ENCODE measurements around the gene ADAD2. TPM values are rescaled to one million over a fixed set of nuclear protein-coding genes. Genes with fewer than 3 reads are reported as not detected.

Gene ADAD2
- total RNA-seq, 1 donor from 2014 or later = not detected

DNA sequence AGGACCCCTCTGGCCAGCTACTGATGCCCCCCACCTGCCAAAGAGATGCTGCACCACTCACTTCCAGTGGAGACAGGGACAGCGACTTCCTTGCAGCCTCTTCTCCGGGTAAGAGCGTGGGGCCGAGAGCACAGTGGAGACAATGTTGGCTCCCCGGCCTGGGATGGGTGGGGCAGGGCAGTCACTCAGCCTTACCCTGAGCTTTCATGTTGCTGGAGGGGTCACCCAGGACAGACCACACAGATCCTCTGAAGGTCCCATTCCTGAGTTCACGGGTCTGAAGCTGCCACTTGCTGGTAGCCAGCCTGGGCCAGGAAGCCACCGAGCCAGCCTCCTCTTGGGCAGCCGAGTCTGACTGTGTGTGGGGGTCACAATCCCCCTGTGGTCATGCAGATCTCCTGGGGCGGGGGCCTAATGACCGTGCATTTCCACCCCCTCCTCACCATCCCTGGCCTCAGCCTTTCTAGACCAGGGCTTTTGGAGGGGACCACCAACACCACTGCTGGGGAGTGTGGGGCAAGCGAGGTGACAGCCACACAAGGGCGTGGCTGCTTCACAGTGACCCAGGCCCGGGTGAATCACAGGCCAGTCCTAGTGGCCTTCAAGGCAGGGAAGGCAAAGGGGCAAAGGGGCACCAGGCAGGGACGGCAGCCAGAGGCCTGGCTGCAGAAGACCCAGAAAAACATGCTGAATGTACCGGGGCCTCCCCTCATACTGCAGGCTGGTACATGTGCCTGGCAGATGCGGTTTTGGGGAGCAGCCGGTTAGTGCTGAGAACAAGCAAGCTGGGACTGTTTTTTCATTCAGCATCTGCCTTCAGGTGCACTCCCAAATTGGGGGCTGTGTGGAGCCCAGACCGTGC is 14.5 kb upstream of the ADAD2 start:
- no peak for DNase-seq (ENCODE audit: low spot score)
- ATAC-seq = no peak

DNA sequence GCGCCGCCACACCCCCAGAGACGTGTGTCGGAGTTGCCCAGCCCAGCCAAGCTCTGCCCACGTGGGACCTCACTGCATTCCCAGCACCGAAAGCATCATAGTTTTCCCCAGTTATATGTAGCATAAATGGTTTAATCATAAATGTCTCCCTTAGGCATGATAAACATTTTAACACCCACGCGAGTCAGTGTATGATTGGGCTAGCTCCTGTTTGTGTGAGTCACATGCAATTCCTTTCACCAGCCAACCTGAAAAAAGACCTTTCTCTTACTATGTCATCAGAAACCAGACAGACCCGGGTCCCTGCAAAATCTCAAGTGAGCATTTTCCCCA is 13.2 kb upstream of the ADAD2 start:
- DNase-seq (ENCODE audit: low spot score) = no peak
- no peak for ATAC-seq

DNA sequence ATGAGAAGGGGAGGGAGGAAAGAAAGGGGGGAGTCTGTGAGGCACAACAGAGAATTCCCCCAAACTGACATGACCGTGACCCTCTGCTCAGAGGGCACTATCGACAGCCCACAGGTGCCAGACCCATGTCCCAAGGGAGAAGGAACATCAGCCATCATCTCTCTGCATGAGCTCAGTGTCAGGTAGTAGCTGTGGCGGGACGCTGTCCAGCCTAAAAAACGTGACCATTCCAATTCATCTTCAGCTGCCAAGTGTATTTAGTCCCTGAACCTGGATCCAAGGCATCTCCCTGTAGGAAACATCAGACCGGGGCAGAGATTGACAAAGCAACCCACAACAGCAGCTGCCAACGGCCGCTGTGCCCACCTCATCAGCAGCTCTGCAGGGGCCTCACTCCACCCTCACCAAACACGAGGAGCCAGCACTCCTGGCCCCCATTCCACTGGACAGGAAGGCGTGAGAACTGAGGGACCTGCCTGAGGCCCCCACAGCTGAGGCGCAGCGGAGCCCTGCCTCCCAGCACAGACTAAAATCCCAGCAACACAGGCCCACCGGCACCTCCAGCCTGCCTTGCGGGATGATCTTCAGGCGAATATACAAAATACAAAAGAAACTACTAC is 12.7 kb upstream of the ADAD2 start:
- ATAC-seq = peak; percentile 58
- no peak for DNase-seq (ENCODE audit: low spot score)

DNA sequence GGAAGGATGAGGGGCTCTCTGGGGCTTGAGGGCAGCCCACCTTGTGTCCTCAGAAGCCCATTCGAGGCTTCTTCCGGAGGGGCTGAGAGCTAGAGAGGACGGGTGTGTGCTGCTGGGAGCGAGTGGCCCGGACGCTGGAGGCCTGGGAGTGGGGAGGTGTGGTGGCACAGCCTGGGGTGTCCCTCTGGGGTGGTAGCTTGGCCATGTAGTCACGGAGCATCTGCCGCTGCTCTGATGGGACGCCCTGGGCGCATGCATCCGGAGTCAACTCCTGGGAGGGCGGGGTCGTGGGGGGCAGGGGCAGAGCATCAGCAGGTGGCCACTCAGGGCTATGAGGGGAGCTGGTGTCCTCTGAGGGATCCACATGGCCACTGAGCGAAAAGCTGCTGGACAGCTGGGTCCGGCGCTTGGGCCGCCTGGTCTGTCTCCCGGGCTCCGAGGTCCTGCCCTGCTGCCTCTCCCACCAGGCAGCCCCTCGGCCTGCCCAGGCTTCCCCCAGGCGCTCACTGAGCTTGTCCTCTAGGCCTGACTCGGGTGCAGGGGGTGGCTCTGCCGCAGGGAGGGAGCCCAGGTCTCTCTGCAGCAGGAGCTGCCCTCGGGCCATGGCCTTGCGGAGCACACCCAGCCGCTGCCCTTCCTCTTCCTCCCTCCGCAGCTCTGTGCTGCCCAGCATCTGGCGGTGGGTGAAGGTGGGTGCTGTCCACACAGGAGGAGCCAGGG is 11.9 kb upstream of the ADAD2 start:
- no peak for DNase-seq (ENCODE audit: low spot score)

DNA sequence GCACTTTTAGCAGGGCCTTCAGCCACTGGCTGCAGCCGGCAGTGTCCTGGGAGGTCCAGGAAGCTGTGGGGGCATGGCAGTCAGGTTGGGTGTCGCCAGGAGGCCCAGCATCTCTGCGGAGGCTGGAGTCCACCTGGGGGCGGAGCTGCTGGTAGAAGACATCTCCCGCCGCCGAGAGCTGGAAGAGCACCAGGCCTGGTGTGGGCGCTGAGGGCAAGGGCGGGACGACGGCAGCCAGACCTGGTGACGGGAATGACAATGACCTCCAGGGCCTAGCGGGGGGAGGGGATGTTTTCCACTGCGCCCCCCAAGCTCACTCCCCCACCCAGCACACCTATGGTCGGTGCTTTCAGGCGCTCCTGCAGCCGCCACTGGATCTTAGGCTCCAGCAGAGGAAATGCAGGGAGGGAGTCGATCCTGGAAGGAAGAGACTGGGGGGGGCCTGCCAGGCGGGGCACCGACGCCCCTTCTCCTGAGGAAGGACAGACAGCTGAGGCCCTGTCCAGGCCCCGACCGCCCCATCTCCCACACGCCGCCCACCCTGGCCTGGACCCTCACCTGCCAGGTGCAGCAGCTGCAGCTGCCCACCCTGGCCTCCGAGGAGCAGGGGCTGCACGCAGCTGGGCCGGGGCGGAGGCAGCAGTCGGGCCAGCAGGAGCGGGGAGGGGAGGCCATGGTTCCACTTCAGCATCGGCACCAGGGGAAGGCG is 11.2 kb upstream of the ADAD2 start:
- ATAC-seq (no peak), DNase-seq (ENCODE audit: low spot score) (no peak)

More for the DNA sequence above, 11.9 kb upstream of the ADAD2 start:
- ATAC-seq = no peak

DNA sequence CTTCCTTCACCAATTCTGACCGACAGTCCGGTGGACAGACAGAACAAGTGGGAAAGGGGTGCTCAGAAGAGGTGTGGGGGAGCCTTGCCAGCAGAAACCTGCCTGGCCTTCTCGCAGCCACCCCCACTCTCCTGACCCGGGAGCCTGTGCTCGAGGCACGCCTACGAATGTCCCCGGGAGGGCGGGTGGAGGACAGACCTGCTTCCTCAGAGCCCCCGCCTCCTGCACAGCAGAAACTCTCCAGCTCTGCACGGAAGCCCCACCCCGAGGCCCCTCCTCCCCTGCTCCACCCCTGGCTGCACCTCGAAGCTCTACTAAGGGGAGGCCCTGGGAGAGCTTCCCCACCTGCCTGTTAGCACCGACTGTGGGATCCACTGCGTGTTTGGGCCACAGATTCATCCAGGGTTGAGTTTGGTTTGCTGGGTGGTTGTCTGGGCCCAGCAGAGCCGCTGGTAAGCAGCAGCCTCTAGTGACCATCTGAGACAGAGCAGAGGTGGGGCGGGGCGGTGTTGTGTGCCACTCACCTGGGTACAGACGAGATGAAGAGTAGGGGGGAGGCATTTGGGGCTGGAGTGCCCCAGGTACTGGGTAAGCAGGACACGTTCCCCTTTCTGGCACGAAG is 10.3 kb upstream of the ADAD2 start:
- DNase-seq (ENCODE audit: low spot score) = no peak
- no peak for ATAC-seq

DNA sequence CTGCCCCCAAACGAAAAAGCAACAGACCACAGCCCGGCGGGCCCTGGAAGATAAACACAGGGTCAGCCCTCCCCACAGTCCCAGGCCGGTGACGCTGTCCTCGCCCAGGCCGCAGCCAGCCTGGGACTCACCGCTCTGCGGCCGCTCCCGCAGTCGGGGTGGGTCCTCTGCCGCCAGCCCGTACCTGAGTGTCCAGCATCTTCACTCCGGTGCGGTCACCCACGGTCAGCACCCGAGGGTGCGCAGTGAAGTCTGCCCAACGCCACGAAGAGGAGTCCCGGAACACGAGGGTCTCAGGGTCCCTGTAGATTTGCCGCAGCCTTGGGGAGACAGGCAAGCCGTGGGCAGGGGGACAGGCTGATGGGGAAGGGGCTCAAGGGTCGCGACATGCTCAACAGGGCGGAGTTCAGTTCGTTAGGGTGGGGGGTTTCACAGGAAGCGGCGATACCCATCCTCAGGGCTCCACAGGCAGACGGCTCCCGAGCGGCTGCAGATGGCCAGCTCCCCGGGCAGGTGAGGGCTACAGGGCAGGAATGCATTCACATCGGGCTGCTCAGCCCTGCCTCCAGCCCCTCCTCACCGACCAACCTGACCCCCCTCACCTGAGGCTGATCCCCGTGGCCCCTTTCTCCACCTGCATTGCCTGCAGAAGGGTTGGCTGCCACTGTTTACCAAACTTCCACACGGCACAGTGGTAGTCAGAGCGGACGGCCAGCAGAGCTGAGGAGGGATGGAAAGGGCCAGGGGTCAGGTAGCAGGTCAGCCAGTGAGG is 9.6 kb upstream of the ADAD2 start:
- no peak for DNase-seq (ENCODE audit: low spot score)

DNA sequence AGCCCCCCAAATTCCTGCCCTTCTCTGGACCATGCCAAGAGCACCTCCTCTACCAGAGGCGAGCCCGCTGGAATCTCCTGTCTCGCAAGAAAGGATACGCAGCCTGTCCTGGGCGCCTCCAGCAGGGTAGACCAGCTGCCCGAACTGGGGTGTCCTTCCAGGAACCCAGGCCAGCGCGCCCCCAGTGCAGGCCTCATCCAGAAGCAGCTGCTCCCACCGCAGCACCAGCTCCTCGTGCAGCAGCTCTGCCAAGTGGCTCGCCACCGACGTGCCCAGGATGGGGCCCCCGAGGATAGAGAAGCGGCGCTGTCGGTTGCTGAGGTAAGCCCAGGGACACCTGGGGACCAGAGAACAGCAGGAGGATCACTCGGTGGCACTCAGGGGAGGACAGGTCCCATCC is 8.9 kb upstream of the ADAD2 start:
- ATAC-seq = no peak
- DNase-seq (ENCODE audit: low spot score) = no peak

More for the DNA sequence above, 9.6 kb upstream of the ADAD2 start:
- no peak for ATAC-seq

DNA sequence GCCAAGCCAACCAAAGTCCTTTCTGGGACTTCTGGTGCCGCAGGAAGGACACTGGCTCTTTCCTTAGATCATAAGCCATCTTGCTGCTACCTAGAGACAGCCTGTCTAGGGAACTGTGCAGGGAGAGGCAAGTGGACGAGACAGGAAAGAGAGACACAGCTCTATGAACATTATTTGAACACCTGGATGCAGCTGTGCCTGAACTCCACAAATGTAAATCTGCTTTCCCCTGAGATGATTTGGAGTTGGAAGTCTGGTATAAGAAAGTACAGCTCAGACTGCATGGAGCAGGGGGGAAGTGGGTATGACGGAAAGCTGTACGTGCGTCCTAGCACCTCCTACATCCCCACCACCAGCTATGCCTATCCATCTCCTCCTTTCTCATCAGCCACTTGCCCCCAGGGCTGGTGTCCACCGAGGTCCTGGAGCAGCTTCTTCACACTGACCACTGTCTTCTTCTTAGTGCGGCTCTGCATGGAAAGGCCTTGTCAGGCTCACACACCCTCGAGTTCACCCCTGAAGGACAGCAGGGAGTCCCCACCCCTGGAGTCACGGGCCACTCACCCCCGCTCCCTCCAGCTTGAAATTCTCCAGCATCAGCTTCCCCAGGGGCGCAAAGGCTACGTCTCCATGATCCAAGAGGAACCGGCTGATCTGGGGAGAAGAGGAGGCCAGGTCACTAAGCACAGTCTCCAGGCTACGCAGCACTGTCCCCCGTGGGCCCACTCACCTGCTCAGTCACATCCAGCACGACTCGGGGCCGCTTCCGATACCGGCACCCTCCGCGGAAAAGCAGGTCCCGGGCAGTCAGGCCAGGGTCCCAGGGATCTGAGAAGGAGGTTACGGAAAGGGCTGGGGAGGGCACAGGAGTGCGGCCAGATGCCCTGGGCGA is 8.0 kb upstream of the ADAD2 start:
- ATAC-seq = no peak
- DNase-seq (ENCODE audit: low spot score) = no peak

DNA sequence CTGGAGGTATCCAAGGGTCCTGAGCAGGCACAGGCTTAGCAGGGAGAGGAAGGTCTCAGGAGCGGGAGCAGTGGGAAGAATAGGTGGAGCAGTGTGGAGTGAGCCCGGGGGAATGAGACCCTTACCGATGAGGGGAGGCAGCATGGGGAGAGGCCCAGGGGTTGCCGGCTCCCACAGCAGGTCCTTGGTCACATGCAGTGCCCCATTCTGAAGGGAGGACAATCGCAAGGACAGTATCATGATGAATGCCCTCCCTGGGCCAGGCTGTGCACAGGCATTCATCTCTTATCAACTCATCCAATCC is 7.4 kb upstream of the ADAD2 start:
- DNase-seq (ENCODE audit: low spot score) (no peak), ATAC-seq (no peak)

DNA sequence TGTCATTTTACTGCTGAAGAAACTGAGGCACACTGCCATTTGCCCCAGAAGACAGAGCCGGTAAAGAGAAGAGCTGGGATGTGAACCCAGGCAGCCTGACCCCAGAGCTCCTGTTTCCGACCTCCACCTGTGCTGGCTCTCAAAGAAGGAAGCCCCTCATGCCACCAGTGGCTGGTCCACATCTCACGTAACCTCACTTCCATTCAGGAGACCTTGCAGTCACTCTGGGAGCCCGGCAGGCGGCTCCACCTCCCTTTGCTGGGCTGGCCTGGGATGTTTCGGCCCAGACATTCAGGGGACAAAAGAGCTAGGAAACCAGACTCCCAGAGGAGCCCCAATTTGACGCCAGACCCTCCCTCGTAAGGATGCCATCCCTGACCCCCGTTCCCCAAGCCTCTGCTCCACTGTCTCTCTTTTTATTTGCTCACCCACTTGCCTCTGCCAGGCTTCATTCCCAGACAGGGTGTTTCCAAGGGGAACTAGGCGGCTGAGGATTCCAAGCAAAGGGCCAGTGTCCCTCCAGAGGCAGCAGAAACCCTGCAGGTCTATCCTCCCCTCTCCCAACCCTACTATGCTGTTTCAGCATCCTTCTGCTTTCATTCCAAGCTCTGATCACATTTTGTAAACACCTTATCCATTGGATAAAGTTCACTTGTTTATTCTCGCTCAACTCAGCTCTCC is 6.9 kb upstream of the ADAD2 start:
- ATAC-seq (no peak), DNase-seq (ENCODE audit: low spot score) (no peak)

DNA sequence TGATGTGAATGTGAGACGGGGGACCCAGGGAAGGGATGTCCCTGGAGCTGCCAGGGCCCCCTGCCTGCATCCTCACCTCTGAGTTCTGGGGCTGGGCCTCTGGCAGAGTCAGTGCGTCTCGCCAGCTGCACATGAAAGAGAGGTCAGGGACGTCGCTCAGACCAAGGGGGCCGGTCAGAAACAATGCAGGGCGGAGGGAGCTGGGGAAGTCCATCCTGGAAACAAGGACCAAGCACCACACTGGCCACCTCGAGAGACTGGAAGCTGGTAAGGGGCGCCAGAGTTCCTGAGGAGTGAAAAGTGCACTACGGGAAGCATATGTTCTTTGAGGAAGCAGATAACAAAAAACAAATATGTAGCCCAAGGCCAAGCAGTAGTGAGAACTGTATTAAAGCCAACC is 6.2 kb upstream of the ADAD2 start:
- ATAC-seq (no peak), DNase-seq (ENCODE audit: low spot score) (no peak)

DNA sequence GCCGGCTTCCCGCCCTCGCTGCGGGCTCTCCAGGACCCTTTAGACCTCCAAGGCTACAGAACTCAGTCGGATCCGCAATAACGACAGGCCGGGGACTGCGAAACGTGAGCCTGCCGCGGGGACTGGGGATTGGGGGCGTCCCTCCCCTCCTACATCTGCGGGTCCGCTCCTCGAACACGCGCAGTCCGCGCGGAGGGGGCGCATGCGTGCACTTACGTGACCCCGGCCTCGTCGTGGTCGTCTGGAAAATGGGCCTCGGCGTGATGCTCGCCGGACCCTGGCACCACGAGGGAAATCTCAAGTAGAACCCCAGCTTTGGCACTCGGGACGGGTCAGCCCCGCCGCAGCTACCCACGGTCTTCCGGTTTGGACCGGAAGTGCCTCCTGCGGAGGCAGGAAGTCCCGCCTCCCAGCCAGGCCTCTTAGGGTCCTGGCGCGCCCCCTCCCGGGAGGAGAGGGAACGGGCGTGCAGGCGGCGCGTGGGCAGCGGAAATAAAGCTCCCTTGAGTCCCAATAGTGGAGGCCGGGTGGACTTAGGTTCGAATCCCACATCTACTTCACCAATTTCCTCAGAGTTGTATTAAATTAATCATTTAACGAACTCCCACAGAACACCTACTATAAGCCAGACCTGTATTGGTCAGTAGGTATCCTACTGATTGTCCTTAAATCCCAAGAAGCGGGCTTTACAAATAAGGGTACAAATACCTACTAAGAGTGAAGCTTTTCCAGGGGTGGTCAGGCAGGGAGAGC is 4.1 kb upstream of the ADAD2 start, which contains the start of gene TAF1C:
TSS of gene TAF1C (minus strand) at position 373 of the 753 bp plus-strand sequence. CDS start 2,069 bp downstream, outside the sequence.
- DNase-seq (ENCODE audit: low spot score) (peak; percentile 93), ATAC-seq (peak; percentile 99)

DNA sequence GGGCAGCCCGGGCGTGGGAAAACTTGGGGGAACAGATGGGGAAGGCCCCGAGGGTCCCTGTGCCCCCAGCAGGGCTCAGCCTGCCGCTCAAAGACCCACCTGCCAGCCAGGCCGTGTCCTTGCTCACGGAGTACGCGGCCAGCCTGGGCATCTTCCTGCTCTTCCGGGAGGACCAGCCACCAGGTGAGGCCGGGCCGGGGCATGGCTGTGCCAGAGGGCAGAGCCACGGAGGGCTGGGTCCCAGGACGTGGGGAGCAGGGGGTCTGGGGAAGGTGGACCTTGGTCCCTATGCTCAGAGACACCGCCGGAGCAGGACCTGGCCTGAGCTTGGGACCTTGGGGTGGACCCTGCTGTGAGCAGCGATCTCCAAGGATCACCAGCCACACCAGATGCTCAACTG is 509 bp downstream of the ADAD2 start:
- DNase-seq (ENCODE audit: low spot score) (no peak), ATAC-seq (no peak)

DNA sequence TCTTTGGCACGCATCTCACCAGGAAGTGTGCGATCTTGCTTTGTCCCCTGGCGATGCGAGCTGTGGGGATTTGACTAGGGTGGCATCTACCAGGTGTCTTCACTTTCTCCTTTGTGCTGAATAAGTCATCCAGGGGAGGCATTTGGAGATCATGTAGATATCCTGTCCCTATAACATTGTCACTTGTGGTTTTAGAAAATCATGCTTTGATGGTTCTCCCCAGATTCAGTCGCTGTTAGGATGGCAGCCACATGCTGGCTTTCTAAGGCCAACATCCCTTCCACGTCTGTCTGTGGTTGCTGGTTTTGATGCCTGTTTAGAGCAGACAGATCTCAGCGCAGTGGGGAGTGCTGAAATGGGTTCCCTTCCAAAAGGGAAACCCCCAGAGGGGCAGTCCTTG is 2.5 kb downstream of the ADAD2 start:
- DNase-seq (ENCODE audit: low spot score) (no peak), ATAC-seq (no peak)

DNA sequence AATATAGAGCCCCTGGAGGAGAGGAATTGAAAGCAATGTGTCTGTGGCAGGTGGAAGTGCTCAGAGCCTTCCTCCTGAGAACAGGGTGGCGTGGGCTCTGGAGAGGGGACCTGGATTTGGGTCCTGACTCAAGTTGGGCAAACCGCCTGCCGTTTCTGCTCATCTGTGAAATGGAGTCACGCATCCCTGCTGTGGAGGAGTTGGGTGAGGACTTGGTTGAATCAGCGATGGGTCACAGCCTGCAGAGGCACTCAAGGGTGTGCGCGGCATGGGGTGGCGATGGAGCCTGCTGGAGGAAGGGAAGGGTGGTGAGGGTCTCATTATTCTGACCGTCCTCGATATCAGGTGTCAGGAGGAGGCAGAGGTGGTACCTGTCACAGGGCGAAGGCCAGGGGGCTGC is 3.1 kb downstream of the ADAD2 start:
- ATAC-seq = no peak
- DNase-seq (ENCODE audit: low spot score) = no peak

DNA sequence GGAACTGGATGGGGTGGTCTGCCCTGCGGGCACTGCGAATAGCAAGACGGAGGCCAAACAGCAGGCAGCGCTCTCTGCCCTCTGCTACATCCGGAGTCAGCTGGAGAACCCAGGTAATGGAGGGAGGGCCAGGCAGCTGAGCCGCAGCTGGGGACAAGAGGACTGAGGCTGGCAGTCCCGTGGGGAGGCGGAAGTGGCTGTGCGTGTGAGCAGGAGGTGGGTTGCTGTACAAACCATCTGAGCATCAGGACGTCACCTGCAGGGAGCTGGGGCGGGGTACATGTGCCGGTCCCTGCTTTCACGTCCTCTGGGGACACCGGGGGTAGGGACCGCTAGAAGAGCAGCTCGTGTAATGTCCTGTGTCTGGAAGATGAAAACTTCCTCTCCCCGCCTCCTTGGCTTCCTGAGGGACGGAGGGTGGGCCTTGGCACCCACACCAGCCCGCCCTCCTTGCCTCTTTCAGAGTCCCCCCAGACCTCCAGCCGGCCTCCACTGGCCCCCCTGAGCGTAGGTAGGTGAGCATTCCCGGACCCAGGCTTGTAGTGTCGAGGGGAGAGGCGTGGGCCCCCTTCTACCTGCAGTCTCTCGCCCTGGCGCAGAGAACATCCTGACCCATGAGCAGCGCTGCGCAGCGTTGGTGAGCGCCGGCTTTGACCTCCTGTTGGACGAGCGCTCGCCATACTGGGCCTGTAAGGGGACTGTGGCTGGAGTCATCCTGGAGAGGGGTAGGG is 3.7 kb downstream of the ADAD2 start:
- ATAC-seq (no peak), DNase-seq (ENCODE audit: low spot score) (no peak)
